ENCODE data around the gene HOXD11. TPM values are rescaled to one million over a fixed set of nuclear protein-coding genes. Genes with fewer than 3 reads are reported as not detected.

HOXD11 gene
- total and polyA plus RNA-seq, 9 of the 15 experiments (the other 6 are each of a cell fraction or from before 2014, with no cell fraction given): not detected

DNA sequence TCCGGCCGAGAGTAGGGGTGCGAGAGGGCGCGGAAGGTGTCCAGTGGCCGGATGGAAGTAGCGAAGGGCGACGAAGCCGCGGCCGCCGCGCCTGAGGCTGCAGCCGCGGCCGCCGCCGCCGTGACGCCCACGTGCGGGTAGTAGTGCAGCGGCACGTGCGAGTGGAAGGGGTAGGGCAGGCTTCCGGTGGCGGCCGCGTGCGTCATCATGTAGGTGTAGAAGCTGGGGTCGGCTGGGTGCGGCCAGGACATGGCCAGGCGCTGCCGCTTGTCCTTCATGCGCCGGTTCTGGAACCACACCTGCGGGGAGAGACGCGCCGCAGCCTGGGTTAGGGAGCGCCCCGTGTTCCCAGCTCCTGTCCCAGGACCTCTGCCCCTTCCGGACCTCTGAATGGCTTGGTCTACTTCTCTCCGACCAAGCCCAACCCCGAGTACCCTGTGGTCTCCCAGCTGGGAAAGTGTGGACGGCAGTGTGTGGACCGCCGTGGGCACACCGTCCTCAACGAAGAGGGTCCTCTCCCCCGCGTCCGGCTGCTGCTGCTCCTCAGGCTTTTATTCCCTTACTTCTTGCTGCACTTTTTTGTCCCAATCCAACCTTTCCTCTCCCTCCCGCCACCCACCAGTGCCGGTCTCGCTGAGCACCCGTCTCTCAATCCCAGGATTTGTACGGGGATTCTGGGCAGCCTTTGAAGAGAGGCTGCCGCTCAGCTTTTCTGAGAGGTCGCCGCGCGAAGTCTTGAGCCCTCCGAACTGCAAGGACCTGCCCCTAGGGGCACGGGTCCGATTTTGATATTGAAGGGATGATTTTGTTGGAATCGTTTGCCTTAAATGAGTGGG, 26.3 kb upstream of the HOXD11 start (continued):
- TF ChIP-seq, protein P1, sequence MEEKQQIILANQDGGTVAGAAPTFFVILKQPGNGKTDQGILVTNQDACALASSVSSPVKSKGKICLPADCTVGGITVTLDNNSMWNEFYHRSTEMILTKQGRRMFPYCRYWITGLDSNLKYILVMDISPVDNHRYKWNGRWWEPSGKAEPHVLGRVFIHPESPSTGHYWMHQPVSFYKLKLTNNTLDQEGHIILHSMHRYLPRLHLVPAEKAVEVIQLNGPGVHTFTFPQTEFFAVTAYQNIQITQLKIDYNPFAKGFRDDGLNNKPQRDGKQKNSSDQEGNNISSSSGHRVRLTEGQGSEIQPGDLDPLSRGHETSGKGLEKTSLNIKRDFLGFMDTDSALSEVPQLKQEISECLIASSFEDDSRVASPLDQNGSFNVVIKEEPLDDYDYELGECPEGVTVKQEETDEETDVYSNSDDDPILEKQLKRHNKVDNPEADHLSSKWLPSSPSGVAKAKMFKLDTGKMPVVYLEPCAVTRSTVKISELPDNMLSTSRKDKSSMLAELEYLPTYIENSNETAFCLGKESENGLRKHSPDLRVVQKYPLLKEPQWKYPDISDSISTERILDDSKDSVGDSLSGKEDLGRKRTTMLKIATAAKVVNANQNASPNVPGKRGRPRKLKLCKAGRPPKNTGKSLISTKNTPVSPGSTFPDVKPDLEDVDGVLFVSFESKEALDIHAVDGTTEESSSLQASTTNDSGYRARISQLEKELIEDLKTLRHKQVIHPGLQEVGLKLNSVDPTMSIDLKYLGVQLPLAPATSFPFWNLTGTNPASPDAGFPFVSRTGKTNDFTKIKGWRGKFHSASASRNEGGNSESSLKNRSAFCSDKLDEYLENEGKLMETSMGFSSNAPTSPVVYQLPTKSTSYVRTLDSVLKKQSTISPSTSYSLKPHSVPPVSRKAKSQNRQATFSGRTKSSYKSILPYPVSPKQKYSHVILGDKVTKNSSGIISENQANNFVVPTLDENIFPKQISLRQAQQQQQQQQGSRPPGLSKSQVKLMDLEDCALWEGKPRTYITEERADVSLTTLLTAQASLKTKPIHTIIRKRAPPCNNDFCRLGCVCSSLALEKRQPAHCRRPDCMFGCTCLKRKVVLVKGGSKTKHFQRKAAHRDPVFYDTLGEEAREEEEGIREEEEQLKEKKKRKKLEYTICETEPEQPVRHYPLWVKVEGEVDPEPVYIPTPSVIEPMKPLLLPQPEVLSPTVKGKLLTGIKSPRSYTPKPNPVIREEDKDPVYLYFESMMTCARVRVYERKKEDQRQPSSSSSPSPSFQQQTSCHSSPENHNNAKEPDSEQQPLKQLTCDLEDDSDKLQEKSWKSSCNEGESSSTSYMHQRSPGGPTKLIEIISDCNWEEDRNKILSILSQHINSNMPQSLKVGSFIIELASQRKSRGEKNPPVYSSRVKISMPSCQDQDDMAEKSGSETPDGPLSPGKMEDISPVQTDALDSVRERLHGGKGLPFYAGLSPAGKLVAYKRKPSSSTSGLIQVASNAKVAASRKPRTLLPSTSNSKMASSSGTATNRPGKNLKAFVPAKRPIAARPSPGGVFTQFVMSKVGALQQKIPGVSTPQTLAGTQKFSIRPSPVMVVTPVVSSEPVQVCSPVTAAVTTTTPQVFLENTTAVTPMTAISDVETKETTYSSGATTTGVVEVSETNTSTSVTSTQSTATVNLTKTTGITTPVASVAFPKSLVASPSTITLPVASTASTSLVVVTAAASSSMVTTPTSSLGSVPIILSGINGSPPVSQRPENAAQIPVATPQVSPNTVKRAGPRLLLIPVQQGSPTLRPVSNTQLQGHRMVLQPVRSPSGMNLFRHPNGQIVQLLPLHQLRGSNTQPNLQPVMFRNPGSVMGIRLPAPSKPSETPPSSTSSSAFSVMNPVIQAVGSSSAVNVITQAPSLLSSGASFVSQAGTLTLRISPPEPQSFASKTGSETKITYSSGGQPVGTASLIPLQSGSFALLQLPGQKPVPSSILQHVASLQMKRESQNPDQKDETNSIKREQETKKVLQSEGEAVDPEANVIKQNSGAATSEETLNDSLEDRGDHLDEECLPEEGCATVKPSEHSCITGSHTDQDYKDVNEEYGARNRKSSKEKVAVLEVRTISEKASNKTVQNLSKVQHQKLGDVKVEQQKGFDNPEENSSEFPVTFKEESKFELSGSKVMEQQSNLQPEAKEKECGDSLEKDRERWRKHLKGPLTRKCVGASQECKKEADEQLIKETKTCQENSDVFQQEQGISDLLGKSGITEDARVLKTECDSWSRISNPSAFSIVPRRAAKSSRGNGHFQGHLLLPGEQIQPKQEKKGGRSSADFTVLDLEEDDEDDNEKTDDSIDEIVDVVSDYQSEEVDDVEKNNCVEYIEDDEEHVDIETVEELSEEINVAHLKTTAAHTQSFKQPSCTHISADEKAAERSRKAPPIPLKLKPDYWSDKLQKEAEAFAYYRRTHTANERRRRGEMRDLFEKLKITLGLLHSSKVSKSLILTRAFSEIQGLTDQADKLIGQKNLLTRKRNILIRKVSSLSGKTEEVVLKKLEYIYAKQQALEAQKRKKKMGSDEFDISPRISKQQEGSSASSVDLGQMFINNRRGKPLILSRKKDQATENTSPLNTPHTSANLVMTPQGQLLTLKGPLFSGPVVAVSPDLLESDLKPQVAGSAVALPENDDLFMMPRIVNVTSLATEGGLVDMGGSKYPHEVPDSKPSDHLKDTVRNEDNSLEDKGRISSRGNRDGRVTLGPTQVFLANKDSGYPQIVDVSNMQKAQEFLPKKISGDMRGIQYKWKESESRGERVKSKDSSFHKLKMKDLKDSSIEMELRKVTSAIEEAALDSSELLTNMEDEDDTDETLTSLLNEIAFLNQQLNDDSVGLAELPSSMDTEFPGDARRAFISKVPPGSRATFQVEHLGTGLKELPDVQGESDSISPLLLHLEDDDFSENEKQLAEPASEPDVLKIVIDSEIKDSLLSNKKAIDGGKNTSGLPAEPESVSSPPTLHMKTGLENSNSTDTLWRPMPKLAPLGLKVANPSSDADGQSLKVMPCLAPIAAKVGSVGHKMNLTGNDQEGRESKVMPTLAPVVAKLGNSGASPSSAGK (IDR thresholded peaks at IDR 0.05): peak; percentile 85
- TF ChIP-seq BMI1 (IDR thresholded peaks at IDR 0.05; ENCODE audit: low read length) (no peak), ZNF431 (CRISPR knock-in tag; IDR thresholded peaks at IDR 0.05) (0 out of 2 replicates have a peak, but pooled peaks have one; percentile 32), MAFG (tag; conservative IDR thresholded peaks at IDR 0.05) (no peak), NR3C1 (CRISPR knock-in tag; IDR thresholded peaks at IDR 0.05) (0 out of 2 replicates have a peak, but pooled peaks have one; percentile 26), RBFOX2 (IDR thresholded peaks at IDR 0.05; ENCODE audit: low read depth, low read length) (peak; percentile 40; the same call in 1 of the 2 replicates), RB1 (IDR thresholded peaks at IDR 0.05; ENCODE audit: low read depth) (peak; percentile 49; the same call in 1 of the 2 replicates)
- TF ChIP-seq, protein P2, sequence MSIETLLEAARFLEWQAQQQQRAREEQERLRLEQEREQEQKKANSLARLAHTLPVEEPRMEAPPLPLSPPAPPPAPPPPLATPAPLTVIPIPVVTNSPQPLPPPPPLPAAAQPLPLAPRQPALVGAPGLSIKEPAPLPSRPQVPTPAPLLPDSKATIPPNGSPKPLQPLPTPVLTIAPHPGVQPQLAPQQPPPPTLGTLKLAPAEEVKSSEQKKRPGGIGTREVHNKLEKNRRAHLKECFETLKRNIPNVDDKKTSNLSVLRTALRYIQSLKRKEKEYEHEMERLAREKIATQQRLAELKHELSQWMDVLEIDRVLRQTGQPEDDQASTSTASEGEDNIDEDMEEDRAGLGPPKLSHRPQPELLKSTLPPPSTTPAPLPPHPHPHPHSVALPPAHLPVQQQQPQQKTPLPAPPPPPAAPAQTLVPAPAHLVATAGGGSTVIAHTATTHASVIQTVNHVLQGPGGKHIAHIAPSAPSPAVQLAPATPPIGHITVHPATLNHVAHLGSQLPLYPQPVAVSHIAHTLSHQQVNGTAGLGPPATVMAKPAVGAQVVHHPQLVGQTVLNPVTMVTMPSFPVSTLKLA (conservative IDR thresholded peaks at IDR 0.05): 0 out of 4 replicates have a peak, but pooled peaks of 1 of the 2 experiments have one; percentile 36
- TF ChIP-seq, protein P3, sequence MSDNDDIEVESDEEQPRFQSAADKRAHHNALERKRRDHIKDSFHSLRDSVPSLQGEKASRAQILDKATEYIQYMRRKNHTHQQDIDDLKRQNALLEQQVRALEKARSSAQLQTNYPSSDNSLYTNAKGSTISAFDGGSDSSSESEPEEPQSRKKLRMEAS (CRISPR knock-in tag; IDR thresholded peaks at IDR 0.05): peak; percentile 62
- TF ChIP-seq, protein P4, sequence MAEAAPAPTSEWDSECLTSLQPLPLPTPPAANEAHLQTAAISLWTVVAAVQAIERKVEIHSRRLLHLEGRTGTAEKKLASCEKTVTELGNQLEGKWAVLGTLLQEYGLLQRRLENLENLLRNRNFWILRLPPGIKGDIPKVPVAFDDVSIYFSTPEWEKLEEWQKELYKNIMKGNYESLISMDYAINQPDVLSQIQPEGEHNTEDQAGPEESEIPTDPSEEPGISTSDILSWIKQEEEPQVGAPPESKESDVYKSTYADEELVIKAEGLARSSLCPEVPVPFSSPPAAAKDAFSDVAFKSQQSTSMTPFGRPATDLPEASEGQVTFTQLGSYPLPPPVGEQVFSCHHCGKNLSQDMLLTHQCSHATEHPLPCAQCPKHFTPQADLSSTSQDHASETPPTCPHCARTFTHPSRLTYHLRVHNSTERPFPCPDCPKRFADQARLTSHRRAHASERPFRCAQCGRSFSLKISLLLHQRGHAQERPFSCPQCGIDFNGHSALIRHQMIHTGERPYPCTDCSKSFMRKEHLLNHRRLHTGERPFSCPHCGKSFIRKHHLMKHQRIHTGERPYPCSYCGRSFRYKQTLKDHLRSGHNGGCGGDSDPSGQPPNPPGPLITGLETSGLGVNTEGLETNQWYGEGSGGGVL (CRISPR knock-in tag; IDR thresholded peaks at IDR 0.05): no peak

Data from K562 (cell line).